ENCODE data around the gene LTBP3.
A peak's percentile ranks its signal among the peaks of the same experiment; 100 is the strongest.
"Not testable (repeated sequence)": the region's sequence is repeated elsewhere in the genome, so short reads cannot be mapped to it uniquely, and the experiment has no call there.

LTBP3 gene

DNA sequence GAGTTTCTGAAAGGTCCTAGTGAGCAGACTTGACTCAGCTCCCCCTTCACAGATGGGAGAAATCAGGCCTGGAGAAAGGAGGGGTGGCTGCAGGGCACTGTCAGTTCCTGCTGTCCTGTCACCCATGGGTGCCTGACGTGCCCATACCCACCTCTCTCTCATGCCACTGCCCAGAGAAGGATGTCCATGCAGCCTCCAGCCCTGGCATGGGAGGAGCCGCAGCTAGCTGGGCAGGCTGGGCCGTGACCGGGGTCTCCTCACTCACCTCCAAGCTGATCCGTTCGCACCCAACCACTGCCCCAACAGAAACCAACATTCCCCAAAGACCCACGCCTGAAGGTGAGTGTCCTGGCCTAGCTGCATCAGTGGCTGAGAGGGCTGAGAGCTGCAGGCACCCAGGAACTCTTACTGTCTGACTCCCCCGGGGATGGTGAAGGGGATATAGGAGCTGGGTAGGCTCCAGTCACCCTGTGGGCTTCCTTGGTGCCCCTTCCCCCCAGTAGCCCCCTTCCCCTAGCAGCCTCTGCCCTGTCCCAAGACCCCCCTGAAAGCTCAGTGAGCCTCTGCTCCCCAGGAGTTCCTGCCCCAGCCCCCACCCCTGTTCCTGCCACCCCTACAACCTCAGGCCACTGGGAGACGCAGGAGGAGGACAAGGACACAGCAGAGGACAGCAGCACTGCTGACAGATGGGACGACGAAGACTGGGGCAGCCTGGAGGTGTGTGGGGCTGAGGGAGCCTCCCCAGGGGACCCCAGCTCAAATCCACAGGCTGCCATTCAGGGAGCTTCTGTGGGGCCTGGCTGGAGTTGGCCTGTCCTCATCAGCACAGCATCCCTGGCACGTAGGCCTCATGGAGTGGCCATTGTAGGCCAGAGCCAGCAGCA, 21.5 kb downstream of the LTBP3 start:
- DNase-seq (ENCODE audit: low spot score): no peak

DNA sequence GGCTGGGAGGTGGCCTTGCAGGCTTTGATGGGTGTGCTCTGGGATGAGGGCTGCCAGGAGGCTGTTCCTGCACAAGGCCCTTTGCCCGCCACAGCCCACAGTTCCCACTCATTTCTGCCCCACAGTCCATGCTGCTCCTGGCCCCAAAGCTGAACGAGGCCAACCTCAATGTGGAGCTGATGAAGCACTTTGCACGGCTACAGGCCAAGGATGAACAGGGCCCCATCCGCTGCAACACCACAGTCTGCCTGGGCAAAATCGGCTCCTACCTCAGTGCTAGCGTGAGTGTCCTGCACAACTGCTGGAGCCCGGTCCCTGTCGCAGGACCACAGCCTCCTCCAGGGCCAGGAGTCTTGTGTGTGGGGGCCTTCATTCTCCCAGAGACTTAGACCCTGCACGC, 23.1 kb downstream of the LTBP3 start:
- no peak for DNase-seq (ENCODE audit: low spot score)

DNA sequence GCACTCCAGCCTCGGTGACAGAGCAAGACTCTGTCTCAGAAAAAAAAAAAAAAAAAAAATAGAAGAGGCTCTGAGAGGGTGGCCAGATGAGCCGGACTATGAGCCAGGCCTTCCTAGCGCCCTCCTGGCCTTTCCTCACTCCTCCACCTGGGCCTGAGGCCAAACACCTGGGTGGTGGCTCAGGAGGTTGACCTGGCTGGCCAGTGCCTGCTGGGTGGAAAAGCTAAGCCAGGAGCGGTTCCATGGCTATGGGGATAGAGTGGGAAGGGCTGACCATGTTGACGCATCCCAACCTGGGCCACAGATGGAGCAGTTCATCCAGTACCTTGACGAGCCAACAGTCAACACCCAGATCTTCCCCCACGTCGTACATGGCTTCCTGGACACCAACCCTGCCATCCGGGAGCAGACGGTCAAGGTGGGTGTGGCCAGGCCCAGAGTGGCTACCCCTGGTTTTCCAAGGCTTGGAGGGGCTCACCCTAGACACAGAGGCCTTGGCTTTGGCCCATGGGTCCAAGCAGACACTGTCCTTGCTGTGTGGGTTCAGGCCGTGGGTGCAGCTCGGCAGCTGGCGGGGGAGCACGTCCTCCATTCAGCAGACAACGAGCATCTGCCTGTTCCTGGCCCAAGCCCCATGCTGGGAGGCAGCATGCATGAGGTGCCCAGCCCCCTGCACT, 25.6 kb downstream of the LTBP3 start:
- no peak for DNase-seq (ENCODE audit: low spot score)

- DNase-seq (ENCODE audit: low spot score): no peak
Observed at GRCh38 chr11:65530157-65530496, 28.0 kb downstream of the LTBP3 start.

DNA sequence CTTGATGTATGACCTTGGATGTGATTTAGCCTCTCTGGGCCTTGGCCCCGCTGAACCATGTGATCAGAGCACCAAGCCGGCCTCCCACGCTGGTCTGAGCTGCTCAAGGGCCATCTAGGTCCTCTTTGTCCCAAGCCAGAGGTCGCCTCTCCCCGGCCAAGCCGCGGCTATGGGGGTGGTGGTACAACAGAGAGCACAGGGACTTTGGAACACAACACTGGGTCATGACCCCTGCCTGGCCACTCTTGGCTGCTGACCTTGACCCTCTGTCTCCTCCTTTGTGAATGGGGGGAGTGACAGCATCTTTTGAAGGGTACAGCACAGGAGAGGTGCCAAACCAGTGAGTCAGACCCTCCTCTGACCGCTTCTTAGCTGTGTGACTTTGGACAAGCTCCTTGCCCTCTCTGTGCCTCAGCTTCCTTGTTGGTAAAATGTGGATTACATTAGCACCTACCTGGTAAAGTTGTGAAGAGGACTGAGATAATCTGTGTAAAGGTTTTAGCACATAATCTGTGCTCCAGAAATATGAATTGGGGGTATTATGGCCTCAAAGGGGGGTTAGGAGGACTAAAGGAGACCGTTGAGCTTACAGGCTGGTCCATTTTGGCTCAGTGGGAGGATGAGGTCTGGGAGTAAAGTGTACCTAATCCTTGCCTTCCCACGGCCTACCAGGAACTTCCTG, 28.5 kb downstream of the LTBP3 start:
- DNase-seq (ENCODE audit: low spot score): no peak

- DNase-seq (ENCODE audit: low spot score): no peak
Observed at GRCh38 chr11:65528819-65529350, 29.3 kb downstream of the LTBP3 start.

- DNase-seq (ENCODE audit: low spot score): no peak
Observed at GRCh38 chr11:65526744-65527143, 31.4 kb downstream of the LTBP3 start.

- no peak for DNase-seq (ENCODE audit: low spot score)
Observed at GRCh38 chr11:65525546-65526480, 32.3 kb downstream of the LTBP3 start.

GRCh38 chr11:65524741-65525545, 33.2 kb downstream of the LTBP3 start, which contains the start of gene SCYL1:
Gene SCYL1 (plus strand): TSS chr11:65525083. CDS start chr11:65525154, 71 bp downstream.
- DNase-seq (ENCODE audit: low spot score): peak; percentile 83

DNA sequence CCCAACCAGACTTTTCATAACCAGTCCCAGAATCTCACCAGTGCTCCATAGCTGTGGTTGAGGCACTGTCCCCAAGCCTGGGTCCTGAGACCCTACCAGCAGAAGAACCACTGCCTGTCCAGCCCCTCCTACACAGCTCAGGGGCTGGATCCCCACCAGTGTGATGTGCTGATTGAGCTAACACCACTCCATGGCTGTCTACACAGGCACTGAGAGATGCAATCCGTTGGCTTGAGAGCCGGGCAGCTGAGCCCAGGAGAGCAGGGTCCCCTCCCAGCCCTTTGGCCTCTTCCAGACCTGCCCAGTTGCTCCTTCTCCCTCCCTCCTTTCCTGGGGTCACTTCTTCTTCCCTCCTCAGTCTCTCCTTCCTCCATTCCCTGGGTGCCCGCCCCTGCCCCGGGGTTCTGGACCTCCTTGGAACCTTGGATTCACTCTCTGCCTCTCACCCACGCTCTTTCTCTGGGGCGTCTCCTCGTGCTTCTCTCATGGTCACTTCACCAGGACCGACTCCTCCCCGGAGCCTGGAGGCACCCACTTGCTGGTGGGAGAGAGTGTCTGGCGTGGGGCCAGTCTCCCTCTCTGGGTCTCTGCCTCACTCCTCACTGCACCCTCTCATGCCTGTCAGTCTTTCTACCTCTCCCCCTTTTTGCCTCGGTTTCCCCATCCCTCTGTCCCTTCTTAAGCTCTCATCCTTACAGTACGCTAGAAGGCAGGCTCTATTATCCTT, 34.0 kb downstream of the LTBP3 start:
- no peak for DNase-seq (ENCODE audit: low spot score)

DNA sequence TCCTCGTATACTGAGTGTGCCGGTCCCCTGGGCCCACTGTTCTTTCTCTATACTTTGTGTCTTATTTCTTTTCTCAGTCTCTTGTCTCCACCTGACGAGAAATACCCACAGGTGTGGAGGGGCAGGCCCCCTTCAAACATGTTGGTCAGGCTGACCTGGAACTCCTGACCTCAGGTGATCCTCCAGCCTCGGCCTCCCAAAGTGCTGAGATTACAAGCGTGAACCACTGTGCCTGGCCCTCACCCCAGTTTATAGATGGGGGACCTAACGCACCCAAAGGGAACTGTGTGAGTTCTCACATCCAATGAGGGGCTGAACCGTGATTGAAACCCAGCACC, 34.6 kb downstream of the LTBP3 start:
- DNase-seq (ENCODE audit: low spot score): not testable (repeated sequence)

DNA sequence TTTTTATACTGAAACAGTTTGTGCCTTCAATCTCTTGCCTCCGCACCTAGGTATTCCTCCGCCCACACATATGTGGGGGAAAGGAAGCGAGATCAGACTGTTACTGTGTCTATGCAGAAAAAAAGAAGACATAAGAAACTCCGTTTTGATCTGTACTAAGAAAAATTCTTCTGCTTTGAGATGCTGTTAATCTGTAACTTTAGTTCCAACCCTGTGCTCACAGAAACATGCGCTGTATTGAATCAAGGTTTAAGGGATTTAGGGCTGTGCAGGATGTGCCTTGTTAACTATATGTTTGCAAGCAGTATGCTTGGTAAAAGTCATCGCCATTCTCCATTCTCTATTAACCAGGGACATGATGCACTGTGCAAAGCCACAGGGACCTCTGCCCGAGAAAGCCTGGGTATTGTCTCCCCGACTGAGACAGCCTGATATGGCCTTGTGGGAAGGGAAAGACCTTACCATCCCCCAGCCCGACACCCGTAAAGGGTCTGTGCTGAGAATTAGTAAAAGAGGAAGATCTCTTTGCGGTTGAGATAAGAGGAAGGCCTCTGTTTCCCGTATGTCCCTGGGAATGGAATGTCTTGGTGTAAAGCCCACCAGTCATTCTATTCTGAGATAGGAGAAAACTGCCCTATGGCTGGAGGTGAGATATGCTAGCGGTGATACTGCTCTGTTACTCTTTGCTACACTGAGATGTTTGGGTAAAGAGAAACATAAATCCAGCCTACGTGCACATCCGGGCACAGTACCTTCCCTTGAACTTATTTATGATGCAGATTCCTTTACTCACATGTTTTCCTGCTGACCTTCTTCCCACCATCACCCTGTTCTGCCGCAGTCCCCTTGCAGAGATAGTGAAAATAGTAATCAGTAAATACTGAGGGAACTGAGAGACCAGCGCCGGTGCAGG, 35.2 kb downstream of the LTBP3 start:
- peak; percentile 42 for DNase-seq (ENCODE audit: low spot score)

DNA sequence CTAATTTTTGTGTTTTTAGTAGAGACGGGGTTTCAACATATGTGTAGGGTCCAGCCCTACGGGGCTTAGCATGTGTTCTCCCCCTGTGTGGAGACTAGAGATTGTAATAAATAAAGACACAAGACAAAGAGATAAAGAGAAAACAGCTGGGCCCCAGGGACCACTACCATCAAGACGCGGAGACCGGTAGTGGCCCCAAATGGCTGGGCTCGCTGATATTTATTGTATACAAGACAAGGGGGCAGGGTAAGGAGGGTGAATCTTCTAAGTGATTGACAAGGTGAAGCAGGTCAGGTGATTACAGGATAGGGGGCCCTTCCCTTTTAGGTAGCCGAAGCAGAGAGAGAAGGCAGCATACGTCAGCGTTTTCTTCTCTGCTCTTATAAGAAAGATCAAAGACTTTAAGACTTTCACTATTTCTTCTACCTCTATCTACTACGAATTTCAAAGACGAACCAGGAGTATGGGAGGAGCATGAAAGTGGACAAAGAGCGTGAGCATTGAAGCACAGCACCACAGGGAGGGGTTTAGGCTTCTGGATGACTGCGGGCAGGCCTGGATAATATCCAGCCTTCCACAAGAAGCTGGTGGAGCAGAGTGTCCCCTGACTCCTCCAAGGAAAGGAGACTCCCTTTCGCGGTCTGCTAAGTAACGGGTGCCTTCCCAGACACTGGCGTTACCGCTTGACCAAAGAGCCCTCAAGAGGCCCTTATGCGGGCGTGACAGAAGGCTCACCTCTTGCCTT, 36.2 kb downstream of the LTBP3 start:
- peak; percentile 27 for DNase-seq (ENCODE audit: low spot score)

- not testable (repeated sequence) for DNase-seq (ENCODE audit: low spot score)
Observed at GRCh38 chr11:65518941-65519549, 39.1 kb downstream of the LTBP3 start.

GRCh38 chr11:65516135-65516968, 41.8 kb downstream of the LTBP3 start:
- no peak for DNase-seq (ENCODE audit: low spot score)

DNA sequence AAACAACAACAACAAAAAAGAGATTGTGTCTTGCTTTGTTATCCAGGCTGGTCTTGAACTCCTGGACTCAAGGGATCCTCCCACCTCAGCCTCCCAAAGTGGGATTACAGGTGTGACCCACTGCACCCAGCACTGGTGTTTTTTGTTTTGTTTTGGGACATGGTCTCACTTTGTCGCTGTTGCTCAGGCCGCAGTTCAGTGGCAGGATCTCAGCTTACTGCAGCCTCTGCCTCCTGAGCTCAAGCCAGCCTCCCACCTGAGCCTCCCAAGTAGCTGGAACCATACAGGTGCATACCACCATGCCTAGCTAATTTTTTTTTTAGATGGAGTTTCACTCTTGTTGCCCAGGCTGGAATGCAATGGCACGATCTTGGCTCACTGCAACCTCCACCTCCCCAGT, 45.8 kb downstream of the LTBP3 start:
- DNase-seq (ENCODE audit: low spot score): not testable (repeated sequence)
